GM18951 (cell line): ENCODE measurements around the gene LRP10.
"Not testable (repeated sequence)": the region's sequence is repeated elsewhere in the genome, so short reads cannot be mapped to it uniquely, and the experiment has no call there.

Experiments
- POLR2A ChIP-seq: IDR thresholded peaks from 4 replicates; pipeline ENCODE4 v1.6.1; 2011; ENCODE audit warnings: mild to moderate bottlenecking; ENCODE audit not compliant: insufficient read length, insufficient read depth; ENCODE audit errors: extremely low read depth
- in situ Hi-C: fragments of 300-500 bp; cut with MboI; formaldehyde crosslinking; loops from one replicate; pipeline ENCODE4 v1.12.0; 2022; ENCODE audit warnings: low sequenced_read_pairs, mixed read lengths, inconsistent platforms; ENCODE audit not compliant: unreplicated experiment

LRP10 gene, protein sequence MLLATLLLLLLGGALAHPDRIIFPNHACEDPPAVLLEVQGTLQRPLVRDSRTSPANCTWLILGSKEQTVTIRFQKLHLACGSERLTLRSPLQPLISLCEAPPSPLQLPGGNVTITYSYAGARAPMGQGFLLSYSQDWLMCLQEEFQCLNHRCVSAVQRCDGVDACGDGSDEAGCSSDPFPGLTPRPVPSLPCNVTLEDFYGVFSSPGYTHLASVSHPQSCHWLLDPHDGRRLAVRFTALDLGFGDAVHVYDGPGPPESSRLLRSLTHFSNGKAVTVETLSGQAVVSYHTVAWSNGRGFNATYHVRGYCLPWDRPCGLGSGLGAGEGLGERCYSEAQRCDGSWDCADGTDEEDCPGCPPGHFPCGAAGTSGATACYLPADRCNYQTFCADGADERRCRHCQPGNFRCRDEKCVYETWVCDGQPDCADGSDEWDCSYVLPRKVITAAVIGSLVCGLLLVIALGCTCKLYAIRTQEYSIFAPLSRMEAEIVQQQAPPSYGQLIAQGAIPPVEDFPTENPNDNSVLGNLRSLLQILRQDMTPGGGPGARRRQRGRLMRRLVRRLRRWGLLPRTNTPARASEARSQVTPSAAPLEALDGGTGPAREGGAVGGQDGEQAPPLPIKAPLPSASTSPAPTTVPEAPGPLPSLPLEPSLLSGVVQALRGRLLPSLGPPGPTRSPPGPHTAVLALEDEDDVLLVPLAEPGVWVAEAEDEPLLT

DNA sequence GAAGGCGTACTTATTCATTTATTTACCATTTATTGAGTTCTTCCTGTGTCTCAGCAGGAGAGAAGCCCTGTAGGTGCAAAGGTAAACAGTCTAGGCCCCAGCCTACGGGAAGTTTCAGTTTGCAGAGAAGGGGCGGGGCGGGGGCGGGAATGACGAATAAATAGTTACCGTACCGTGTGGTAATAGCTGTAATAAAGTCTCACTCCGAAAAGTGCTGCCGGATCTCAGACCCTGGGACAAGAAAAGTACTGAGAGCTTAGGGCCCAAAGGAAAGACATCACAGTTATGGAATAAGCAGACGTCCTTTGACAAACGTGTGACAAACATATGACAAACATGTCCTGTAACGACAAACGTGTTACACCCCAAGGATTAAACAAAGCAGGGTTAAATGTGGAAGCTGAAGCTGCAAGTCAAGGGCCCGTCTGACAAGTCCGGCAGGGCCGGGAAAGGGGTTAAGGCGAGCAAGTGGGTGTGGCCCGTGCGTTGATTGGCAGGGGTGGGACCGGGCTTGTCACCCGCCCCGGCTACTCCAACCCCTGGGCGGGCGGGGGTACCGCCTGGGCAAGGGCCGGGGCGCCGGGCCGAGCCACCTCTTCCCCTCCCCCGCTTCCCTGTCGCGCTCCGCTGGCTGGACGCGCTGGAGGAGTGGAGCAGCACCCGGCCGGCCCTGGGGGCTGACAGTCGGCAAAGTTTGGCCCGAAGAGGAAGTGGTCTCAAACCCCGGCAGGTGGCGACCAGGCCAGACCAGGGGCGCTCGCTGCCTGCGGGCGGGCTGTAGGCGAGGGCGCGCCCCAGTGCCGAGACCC lies at the start of gene LRP10:
Gene LRP10 (plus strand): TSS at position 517 of the 809 bp plus-strand sequence. CDS start 564 bp downstream, outside the sequence.
- in situ Hi-C loops: loop anchor here (25.0 kb wide), 1 partner anchor 484 kb away; no protein-coding TSS in a partner anchor
- peak; percentile 83 for TF ChIP-seq POLR2A

DNA sequence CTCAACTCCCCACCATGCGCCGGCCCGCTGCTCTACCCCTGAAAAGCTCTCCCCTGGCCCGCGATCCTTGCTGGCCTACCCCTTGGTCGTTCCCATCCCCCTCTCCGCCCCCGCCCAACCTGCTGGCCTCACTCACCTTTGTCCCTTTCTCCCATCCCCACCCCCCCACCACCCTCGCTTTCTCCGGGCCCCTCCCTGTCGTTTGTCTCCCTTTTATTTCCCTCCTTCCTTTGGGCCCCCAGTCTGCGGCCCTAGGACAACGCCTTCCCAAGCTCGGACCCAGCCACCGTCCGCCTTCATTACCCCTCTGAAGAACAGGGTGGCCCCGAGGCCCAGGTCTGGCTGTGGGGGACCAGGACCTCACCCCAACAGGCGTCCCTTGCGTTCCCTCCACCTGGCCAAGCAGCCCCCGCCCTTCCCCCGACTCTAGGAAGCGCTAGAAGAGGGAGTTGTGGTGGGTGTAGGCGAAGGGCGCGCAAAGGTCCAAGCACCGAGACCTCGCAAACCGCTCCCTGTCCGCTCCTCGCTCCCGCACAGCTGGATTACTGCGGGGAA lies 49.4 kb upstream of the LRP10 start:
- no peak for TF ChIP-seq POLR2A
- in situ Hi-C loops: no loop called here

DNA sequence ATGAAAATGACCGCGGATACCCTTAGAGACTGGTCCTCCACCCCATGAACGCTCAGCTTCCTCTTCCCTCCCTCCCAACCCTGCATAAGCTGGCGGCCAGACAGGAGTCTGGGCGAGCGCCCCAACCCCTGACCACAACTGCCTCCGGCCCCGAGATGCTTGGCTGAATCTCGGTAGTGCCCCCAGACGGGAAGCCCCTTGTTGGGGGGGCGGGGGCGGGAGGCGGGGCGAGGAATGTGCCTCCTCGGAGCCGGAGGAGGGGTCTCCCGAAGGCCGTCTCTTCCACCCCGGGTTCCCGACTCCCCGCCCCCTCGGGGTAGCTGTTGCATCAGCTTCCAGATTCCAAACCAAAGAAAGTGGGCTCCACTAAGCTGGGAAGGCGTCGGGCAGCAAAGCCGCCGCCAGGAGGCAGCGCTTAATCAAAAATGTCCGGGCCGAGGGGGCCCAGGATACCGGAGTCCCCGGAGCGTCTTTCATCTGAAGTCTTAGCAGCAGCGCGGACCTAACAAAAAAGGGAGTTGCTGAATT lies 48.9 kb upstream of the LRP10 start:
- in situ Hi-C loops: no loop called here
- TF ChIP-seq POLR2A: peak; percentile 32

DNA sequence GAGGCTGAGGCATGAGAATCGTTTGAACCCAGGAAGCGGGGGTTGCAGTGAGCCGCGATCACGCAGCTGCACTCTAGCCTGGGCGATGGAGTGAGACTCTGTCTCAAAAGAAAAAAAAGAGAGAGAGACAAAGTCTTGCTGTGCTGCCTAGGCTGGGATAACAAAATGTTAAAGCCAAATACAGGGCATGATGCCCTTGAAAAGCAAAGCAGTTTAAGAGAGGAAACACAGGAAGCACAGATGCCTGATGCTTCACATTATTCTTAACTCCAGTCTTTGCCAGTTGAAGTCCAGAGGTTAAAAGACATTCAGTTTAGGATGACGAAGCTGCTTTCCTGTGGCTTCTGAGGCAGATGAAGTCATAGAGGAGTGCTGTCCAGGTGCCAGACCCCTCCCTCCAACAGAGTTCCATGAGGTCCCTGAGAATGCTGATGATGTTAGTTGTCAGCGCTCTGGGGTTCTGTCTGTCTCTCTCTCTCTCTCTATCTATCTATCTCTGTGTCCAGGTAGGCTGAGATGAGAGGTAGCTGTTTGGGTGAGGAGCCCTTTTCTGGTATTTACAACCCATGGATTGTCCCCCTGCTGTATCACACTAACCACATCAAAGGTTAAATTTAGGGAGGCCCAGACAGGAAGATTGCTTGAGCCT lies 46.7 kb upstream of the LRP10 start:
- in situ Hi-C loops: no loop called here

DNA sequence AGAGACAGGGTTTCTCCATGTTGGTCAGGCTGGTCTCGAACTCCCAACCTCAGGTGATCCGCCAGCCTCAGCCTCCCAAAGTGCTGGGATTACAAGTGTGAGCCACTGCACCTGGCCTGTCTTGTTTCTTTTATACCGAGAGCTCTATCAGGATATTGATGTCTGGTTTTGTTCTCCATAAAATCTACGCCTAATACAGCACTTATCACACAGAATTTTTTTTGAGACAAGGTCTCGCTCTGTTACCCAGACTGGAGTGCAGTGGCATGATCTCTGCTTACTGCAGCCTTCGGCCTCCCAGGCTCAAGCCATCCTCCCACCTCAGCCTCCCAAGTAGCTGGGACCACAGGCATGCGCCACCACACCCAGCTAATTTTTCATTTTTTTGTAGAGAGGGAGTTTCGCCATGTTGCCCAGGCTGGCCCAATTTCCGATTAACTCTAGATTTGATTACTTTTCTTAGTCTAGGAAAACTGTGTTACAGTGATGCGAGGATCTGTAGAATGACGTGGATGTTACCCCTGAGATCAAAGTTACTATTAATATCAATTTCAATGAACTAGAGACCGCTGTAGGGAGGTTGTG lies 42.4 kb upstream of the LRP10 start:
- in situ Hi-C loops: not testable (repeated sequence)

More for the DNA sequence above, 46.7 kb upstream of the LRP10 start:
- no peak for TF ChIP-seq POLR2A

DNA sequence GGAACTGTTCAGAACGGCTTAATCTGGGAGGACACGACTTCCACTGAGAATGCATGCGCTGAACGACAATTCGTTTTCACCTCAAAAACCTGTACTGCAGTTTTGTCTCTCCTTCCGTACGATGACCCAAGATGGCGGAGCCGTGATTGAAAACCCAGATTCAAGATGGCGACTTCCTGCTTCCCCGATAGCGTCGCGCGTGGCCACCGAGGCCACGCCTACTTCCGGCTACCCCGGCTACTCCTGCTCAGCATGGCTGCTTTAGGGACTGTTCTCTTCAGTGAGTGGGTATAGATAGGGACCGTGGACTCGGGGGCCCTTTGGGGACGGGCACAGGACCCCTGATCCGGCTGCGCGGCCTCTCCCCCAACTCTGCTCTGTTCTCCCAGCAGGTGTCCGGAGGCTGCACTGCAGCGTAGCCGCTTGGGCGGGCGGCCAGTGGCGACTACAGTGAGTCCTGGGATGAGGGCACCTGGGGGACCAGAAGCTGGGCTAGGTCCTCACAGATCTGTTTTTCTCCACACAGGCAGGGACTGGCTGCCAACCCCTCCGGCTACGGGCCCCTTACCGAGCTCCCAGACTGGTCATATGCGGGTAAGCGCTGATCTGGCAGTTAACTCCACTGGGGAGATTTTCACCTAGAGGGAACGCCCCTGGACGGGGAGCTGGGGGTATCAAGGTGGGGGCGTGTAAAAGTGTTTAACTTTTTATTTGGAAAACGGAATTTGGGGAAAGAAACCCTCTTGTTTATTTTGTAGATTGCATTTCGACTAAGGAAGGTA lies 41.7 kb upstream of the LRP10 start, which contains the start of gene MRPL52:
Gene MRPL52 (plus strand): TSS at position 227 of the 782 bp plus-strand sequence. CDS start 26 bp downstream, at position 253.
- TF ChIP-seq POLR2A: peak; percentile 82
- in situ Hi-C loops: no loop called here

DNA sequence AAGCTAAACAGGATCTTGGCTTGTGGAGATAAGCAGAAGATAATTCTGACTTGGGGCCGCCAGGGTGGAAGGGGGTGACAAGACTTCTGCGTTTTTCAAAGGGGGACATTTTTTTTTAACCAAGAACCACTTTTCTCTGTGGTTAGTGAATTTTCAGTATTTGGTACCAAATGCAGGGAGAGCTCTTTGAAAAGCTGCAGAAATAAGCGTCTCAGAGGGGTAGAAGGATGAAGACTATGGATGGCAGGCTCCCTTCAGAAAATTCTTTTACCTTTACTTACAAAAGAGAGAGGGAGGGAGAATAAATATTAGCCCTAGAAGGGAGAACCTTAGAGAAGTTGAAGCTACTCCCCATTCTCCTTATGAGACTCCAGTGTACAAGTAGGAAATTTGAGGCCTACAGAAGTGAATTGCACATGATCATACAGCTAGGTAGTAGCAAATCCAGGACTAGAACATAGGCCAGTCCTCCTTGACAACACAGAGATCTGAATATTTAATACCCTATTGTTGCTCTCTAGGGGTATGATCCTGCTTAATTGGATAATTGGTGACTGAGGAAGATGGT lies 41.0 kb upstream of the LRP10 start:
- in situ Hi-C loops: no loop called here
- no peak for TF ChIP-seq POLR2A

DNA sequence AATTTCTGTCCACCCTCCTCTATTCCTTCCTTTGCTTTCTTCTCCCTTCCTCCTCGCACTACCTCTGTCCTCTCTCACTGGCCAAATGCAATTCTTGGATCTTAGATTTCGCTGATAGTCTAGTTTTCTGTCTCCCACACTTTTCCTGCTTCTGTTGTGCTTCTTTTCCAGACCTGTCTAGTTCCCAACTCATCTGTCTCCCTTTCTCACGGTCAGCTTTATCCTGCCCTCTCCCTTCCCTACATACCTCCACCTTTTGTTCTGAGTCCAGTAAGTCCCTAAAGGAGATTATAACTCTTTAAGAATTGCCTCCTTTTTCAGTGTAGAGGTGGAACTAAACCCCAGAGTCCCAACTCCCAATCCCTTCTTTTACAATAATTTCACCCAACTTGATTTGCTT lies 36.0 kb upstream of the LRP10 start:
- in situ Hi-C loops: no loop called here
- TF ChIP-seq POLR2A: no peak

DNA sequence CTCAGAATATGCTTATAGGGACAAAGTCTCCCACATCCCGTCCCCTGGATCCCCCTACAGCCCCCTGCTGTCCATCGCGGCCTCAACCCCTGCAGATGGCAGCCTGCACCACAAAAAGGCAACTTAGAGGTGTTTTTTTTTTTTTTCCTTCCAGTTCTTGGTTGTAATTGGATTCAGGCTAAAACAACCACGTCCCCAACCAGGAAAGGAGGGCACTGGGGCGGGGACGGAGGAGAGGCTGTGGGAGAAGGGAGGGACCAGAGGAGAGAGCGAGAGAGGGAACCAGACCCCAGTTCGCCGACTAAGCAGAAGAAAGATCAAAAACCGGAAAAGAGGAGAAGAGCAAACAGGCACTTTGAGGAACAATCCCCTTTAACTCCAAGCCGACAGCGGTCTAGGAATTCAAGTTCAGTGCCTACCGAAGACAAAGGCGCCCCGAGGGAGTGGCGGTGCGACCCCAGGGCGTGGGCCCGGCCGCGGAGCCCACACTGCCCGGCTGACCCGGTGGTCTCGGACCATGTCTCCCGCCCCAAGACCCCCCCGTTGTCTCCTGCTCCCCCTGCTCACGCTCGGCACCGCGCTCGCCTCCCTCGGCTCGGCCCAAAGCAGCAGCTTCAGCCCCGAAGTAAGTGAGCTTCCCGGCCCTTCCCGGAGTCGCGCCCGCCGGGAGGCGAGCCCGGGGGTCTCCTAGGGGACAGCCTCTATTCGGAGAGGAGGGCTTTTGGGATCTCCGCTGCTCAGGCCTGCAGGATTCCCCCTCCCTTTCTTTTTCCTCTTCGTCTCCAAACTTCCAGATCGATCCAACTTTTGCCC lies 35.0 kb upstream of the LRP10 start, which contains the start of gene MMP14:
Gene MMP14 (plus strand): TSS at position 285 of the 813 bp plus-strand sequence. CDS start 233 bp downstream, at position 518.
- TF ChIP-seq POLR2A: no peak
- in situ Hi-C loops: no loop called here

DNA sequence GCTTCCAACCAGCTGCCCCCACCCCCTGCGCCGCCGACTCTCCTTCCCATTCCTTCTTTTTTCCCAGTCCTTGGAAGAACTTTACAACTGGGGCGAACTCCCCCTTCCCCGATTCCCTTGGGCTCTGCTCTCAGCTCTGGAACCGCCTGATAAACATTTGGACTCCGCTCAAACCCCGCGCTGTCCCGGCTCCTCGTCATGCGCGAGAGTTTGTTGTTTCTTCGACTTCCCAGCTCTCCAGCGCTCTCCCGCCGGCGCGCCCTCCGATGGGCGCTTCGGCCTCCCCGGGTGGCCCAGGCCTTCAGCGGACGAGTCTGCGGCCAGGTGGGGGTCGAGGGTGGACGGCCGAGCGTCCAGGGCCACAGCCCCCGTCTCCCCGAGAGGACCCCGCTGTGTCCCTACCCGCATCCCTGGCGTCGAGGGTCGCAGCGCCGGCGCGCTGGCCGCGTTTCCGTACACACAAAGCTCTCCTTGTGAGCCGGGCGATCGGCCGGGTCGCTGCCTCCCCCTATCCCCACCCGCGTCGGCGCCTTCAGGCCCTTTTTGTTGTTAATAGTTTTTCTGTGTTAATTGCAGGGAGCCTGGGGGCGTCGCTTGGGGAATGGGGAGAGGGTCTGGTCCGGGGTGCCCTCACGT lies 34.3 kb upstream of the LRP10 start:
- in situ Hi-C loops: no loop called here
- TF ChIP-seq POLR2A: no peak
